GM12874 (cell line): ENCODE measurements around the gene ABCB11.

ENCODE experiments used
- CTCF ChIP-seq: IDR thresholded peaks from 2 replicates; pipeline ENCODE4 v1.5.1; 2011; ENCODE audit warnings: low read depth, mild to moderate bottlenecking, control low read depth, low read length, moderate library complexity; ENCODE audit not compliant: insufficient read depth

ABCB11 gene

GRCh38 chr2:168907940-168908662 is 123.0 kb downstream of the ABCB11 start:
- TF ChIP-seq CTCF = no peak

- TF ChIP-seq CTCF = no peak
Measured at GRCh38 chr2:168904358-168904757, 126.8 kb downstream of the ABCB11 start.

GRCh38 chr2:168903888-168904287 is 127.2 kb downstream of the ABCB11 start:
- no peak for TF ChIP-seq CTCF

GRCh38 chr2:168901003-168901402 is 130.1 kb downstream of the ABCB11 start, which contains the start of gene G6PC2:
TSS of gene G6PC2 (plus strand) at chr2:168901291. CDS start at chr2:168901332, 41 bp downstream.
- TF ChIP-seq CTCF = no peak

- no peak for TF ChIP-seq CTCF
Measured at GRCh38 chr2:168897449-168897848, 133.7 kb downstream of the ABCB11 start.

GRCh38 chr2:168896783-168897182 is 134.3 kb downstream of the ABCB11 start:
- no peak for TF ChIP-seq CTCF

GRCh38 chr2:168895771-168896170 is 135.4 kb downstream of the ABCB11 start:
- no peak for TF ChIP-seq CTCF

- TF ChIP-seq CTCF = no peak
Measured at GRCh38 chr2:168894720-168895119, 136.4 kb downstream of the ABCB11 start.
